HG03066 (cell line): ENCODE measurements around the gene KHDRBS2.
"Not testable (repeated sequence)": the region's sequence is repeated elsewhere in the genome, so short reads cannot be mapped to it uniquely, and the experiment has no call there.

Experiments
- ATAC-seq: cut with Tn5 transposase; IDR thresholded peaks from one replicate; pipeline ENCODE4 v1.9.1; 2021; ENCODE audit warnings: low read depth; ENCODE audit not compliant: unreplicated experiment

KHDRBS2 gene

GRCh38 chr6:61886608-61887259 lies 399.3 kb downstream of the KHDRBS2 start:
- ATAC-seq = no peak

GRCh38 chr6:61869632-61870400 lies 416.2 kb downstream of the KHDRBS2 start:
- no peak for ATAC-seq

- no peak for ATAC-seq
Observed at GRCh38 chr6:61868507-61869080, 417.4 kb downstream of the KHDRBS2 start.

GRCh38 chr6:61867635-61868034 lies 418.4 kb downstream of the KHDRBS2 start:
- no peak for ATAC-seq

GRCh38 chr6:61857541-61857940 lies 428.5 kb downstream of the KHDRBS2 start:
- ATAC-seq = no peak

- ATAC-seq = no peak
Observed at GRCh38 chr6:61841958-61842357, 444.1 kb downstream of the KHDRBS2 start.

- no peak for ATAC-seq
Observed at GRCh38 chr6:61835237-61835636, 450.8 kb downstream of the KHDRBS2 start.

GRCh38 chr6:61833176-61833755 lies 452.8 kb downstream of the KHDRBS2 start:
- ATAC-seq = no peak

- ATAC-seq = no peak
Observed at GRCh38 chr6:61817716-61818115, 468.3 kb downstream of the KHDRBS2 start.

GRCh38 chr6:61810047-61810446 lies 476.0 kb downstream of the KHDRBS2 start:
- ATAC-seq = no peak

GRCh38 chr6:61809004-61809595 lies 476.9 kb downstream of the KHDRBS2 start:
- ATAC-seq = no peak

- ATAC-seq = no peak
Observed at GRCh38 chr6:61787998-61788397, 498.0 kb downstream of the KHDRBS2 start.

GRCh38 chr6:61769446-61769845 lies 516.6 kb downstream of the KHDRBS2 start:
- not testable (repeated sequence) for ATAC-seq

GRCh38 chr6:61755739-61756138 lies 530.3 kb downstream of the KHDRBS2 start:
- ATAC-seq = no peak

GRCh38 chr6:61751986-61752385 lies 534.0 kb downstream of the KHDRBS2 start:
- ATAC-seq = no peak

- ATAC-seq = no peak
Observed at GRCh38 chr6:61745994-61746393, 540.0 kb downstream of the KHDRBS2 start.

- ATAC-seq = no peak
Observed at GRCh38 chr6:61711849-61712248, 574.2 kb downstream of the KHDRBS2 start.

- no peak for ATAC-seq
Observed at GRCh38 chr6:61688165-61688564, 597.9 kb downstream of the KHDRBS2 start.

- no peak for ATAC-seq
Observed at GRCh38 chr6:61682562-61682961, 603.5 kb downstream of the KHDRBS2 start.

- ATAC-seq = no peak
Observed at GRCh38 chr6:61679625-61680024, 606.4 kb downstream of the KHDRBS2 start.

GRCh38 chr6:61675734-61676133 lies 610.3 kb downstream of the KHDRBS2 start:
- no peak for ATAC-seq
